Peyer's patch (tissue), 4 donors: ENCODE measurements around the gene POLR1A.

Experiments used
- POLR2A ChIP-seq, 2 donors: fragments of 450-650 bp; IDR thresholded peaks; one replicate each; pipeline ENCODE4 v1.5.1; 2017; ENCODE audit warnings: antibody characterized with exemption in 2 of 2, mild to moderate bottlenecking in 2 of 2, moderate library complexity in 2 of 2
- TF ChIP-seq, protein P1 (sequence below), 6 experiments: fragments of 450-650 bp in 4 of 6; fragments of 200-600 bp in 2 of 6; sonication (generic) in 1 of 6; IDR thresholded peaks; one replicate each; pipeline ENCODE4 v1.5.1; 2017 to 2019; ENCODE audit warnings: antibody characterized with exemption in 6 of 6, mild to moderate bottlenecking in 3 of 6, moderate library complexity in 1 of 6

DNA sequence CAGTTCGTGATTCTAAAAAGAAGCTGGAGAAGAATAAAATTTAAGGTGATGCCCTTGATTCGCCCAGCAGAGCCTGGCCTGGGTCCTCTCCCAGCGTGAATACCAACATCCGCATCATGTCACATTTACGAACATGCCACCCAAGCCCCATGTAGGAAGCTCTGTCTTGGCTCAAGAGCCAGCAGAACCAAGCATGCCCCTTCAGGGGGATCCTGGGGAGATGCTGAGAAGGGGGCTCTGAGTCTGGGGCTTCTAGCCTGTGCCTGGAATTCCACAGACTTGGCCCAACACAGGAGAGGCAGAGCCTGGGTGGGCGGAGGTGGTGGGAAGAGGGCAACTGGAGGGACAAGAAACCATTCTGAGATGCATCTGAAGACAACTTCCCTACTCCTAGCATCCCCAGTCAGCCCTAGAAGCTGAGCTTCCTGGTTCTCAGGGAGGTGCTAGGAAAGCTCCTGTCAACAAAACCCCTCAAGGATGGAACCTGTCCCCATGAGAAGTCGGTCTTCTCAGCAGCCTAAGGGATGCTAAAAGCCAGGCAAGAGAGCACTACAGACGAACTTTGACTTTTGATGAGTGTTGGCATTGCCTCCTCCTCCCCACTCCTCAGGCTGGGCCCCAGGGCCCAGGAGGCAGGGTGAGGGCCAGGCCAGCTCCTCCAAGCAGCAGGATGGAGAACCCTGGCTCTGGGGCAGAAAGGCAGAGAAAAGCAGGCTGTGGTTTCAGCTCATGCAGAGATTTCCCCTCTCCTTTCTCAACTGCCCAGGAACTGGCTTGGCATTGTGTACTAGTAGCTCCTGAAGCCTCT is 57.9 kb downstream of the POLR1A start:
- TF ChIP-seq, protein P1, sequence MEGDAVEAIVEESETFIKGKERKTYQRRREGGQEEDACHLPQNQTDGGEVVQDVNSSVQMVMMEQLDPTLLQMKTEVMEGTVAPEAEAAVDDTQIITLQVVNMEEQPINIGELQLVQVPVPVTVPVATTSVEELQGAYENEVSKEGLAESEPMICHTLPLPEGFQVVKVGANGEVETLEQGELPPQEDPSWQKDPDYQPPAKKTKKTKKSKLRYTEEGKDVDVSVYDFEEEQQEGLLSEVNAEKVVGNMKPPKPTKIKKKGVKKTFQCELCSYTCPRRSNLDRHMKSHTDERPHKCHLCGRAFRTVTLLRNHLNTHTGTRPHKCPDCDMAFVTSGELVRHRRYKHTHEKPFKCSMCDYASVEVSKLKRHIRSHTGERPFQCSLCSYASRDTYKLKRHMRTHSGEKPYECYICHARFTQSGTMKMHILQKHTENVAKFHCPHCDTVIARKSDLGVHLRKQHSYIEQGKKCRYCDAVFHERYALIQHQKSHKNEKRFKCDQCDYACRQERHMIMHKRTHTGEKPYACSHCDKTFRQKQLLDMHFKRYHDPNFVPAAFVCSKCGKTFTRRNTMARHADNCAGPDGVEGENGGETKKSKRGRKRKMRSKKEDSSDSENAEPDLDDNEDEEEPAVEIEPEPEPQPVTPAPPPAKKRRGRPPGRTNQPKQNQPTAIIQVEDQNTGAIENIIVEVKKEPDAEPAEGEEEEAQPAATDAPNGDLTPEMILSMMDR (IDR thresholded peaks at IDR 0.05), result no peak
- no peak for TF ChIP-seq POLR2A (IDR thresholded peaks at IDR 0.05)
